ENCODE results near the gene COL4A2. TPM values are rescaled to one million over a fixed set of nuclear protein-coding genes. Genes with fewer than 3 reads are reported as not detected.

The COL4A2 gene
- total RNA-seq, 2 experiments from 2014 or later: not detected

GRCh38 chr13:110467516-110468110 is 160.5 kb downstream of the COL4A2 start:
- H3K27ac Mint-ChIP-seq: no peak overlapping the region
- H3K4me3 Mint-ChIP-seq: no peak overlapping the region
- no peaks in the 10 kb centered on the region for H3K36me3 Mint-ChIP-seq (ENCODE audit: low read depth)
- ChIA-PET POLR2A (no interaction called here), CTCF (no interaction called here)
- intact Hi-C loops (cut with micrococcal nuclease): no loop called here
- no peak for ATAC-seq
- H3K4me1 Mint-ChIP-seq (ENCODE audit: low read depth): peaks cover 3% of the 10 kb centered on the region
- no peak for DNase-seq
- H3K9me3 Mint-ChIP-seq: no peaks in the 10 kb centered on the region
- no peak for TF ChIP-seq CTCF (IDR thresholded peaks at IDR 0.05)
- peaks cover 9% of the 10 kb centered on the region for H3K27me3 Mint-ChIP-seq

- ChIA-PET CTCF (interaction anchor here (1.8 kb wide), 1 partner anchor 13 kb away, joined by 7 read pairs; no protein-coding TSS in a partner anchor), POLR2A (no interaction called here)
- Mint-ChIP-seq H3K4me3 (no peak overlapping the region), H3K27me3 (peaks cover 12% of the 10 kb centered on the region), H3K4me1 (ENCODE audit: low read depth) (peaks cover 3% of the 10 kb centered on the region), H3K27ac (no peak overlapping the region), H3K36me3 (ENCODE audit: low read depth) (no peaks in the 10 kb centered on the region), H3K9me3 (no peaks in the 10 kb centered on the region)
- intact Hi-C loops (cut with micrococcal nuclease): no loop called here
- TF ChIP-seq CTCF (IDR thresholded peaks at IDR 0.05): no peak
- DNase-seq (no peak), ATAC-seq (no peak)
Observed at GRCh38 chr13:110468986-110469495, 162.0 kb downstream of the COL4A2 start.

GRCh38 chr13:110469597-110469996 is 162.5 kb downstream of the COL4A2 start:
- H3K36me3 Mint-ChIP-seq (ENCODE audit: low read depth): no peaks in the 10 kb centered on the region
- no peak overlapping the region for H3K4me3 Mint-ChIP-seq
- intact Hi-C loops (cut with micrococcal nuclease): no loop called here
- H3K27me3 Mint-ChIP-seq: peaks cover 12% of the 10 kb centered on the region
- no peak for TF ChIP-seq CTCF (IDR thresholded peaks at IDR 0.05)
- H3K27ac Mint-ChIP-seq: no peak overlapping the region
- DNase-seq (no peak), ATAC-seq (no peak)
- ChIA-PET POLR2A (no interaction called here), CTCF (interaction anchor here (1.8 kb wide), 1 partner anchor 14 kb away, joined by 7 read pairs; no protein-coding TSS in a partner anchor)
- peaks cover 3% of the 10 kb centered on the region for H3K4me1 Mint-ChIP-seq (ENCODE audit: low read depth)
- H3K9me3 Mint-ChIP-seq: no peaks in the 10 kb centered on the region

- intact Hi-C loops (cut with micrococcal nuclease): no loop called here
- Mint-ChIP-seq H3K4me1 (ENCODE audit: low read depth) (peaks cover 3% of the 10 kb centered on the region), H3K36me3 (ENCODE audit: low read depth) (no peaks in the 10 kb centered on the region), H3K4me3 (no peak overlapping the region), H3K27ac (no peak overlapping the region), H3K9me3 (no peaks in the 10 kb centered on the region), H3K27me3 (peaks cover 12% of the 10 kb centered on the region)
- no peak for ATAC-seq
- POLR2A ChIA-PET: no interaction called here
- TF ChIP-seq CTCF (IDR thresholded peaks at IDR 0.05): no peak
- no peak for DNase-seq
- CTCF ChIA-PET: no interaction called here
Observed at GRCh38 chr13:110470272-110471009, 163.4 kb downstream of the COL4A2 start.

- H3K4me3 Mint-ChIP-seq: no peak overlapping the region
- intact Hi-C loops (cut with micrococcal nuclease): no loop called here
- no peak for TF ChIP-seq CTCF (IDR thresholded peaks at IDR 0.05)
- CTCF ChIA-PET: no interaction called here
- POLR2A ChIA-PET: no interaction called here
- no peaks in the 10 kb centered on the region for H3K9me3 Mint-ChIP-seq
- H3K36me3 Mint-ChIP-seq (ENCODE audit: low read depth): no peaks in the 10 kb centered on the region
- DNase-seq (no peak), ATAC-seq (no peak)
- H3K4me1 Mint-ChIP-seq (ENCODE audit: low read depth): peaks cover 3% of the 10 kb centered on the region
- peaks cover 12% of the 10 kb centered on the region for H3K27me3 Mint-ChIP-seq
- H3K27ac Mint-ChIP-seq: no peak overlapping the region
Observed at GRCh38 chr13:110471156-110471832, 164.2 kb downstream of the COL4A2 start.
